GM08714 (cell line): ENCODE data around the gene ZDHHC11.

Source experiments
- H3K4me3 ChIP-seq: fragments of 200-500 bp; sonication (Bioruptor generic); 2 replicates; pipeline ENCODE4 v1.5.1; 2014; ENCODE audit warnings: mild to moderate bottlenecking, low read length, inconsistent platforms
- ZNF274 ChIP-seq: IDR thresholded peaks from 2 replicates; pipeline ENCODE4 v1.6.1; 2012; ENCODE audit warnings: mild to moderate bottlenecking, low read depth, low read length

ZDHHC11 gene

GRCh38 chr5:746258-746761 lies 104.5 kb downstream of the ZDHHC11 start:
- no peak overlapping the region for H3K4me3 ChIP-seq
- TF ChIP-seq ZNF274: no peak
